ENCODE measurements around the gene SKIDA1. TPM values are rescaled to one million over a fixed set of nuclear protein-coding genes. Genes with fewer than 3 reads are reported as not detected.

Gene SKIDA1
- total RNA-seq, 4 donors from 2014 or later, result 0.53 to 3.0 (median 1.2) TPM

GRCh38 chr10:21479570-21480315 is 45.7 kb downstream of the SKIDA1 start:
- no peak overlapping the region for H3K27ac ChIP-seq
- 67% methylated on average over 6 of the region's 6 CpGs for WGBS
- H3K4me3 ChIP-seq, result no peak overlapping the region
- no peaks in the 10 kb centered on the region for H3K9me3 ChIP-seq
- TF ChIP-seq, protein P1, sequence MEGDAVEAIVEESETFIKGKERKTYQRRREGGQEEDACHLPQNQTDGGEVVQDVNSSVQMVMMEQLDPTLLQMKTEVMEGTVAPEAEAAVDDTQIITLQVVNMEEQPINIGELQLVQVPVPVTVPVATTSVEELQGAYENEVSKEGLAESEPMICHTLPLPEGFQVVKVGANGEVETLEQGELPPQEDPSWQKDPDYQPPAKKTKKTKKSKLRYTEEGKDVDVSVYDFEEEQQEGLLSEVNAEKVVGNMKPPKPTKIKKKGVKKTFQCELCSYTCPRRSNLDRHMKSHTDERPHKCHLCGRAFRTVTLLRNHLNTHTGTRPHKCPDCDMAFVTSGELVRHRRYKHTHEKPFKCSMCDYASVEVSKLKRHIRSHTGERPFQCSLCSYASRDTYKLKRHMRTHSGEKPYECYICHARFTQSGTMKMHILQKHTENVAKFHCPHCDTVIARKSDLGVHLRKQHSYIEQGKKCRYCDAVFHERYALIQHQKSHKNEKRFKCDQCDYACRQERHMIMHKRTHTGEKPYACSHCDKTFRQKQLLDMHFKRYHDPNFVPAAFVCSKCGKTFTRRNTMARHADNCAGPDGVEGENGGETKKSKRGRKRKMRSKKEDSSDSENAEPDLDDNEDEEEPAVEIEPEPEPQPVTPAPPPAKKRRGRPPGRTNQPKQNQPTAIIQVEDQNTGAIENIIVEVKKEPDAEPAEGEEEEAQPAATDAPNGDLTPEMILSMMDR (IDR thresholded peaks at IDR 0.05), result no peak
- no peak for TF ChIP-seq POLR2A (IDR thresholded peaks at IDR 0.05)
- TF ChIP-seq POLR2AphosphoS5 (IDR thresholded peaks at IDR 0.05), result no peak
- TF ChIP-seq EP300 (IDR thresholded peaks at IDR 0.05), result no peak
- H3K27me3 ChIP-seq, result no peaks in the 10 kb centered on the region
- DNase-seq (ENCODE audit: low spot score in 2 of 2), result no peak
- no peaks in the 10 kb centered on the region for H3K4me1 ChIP-seq
- no peaks in the 10 kb centered on the region for H3K36me3 ChIP-seq

GRCh38 chr10:21475393-21475792 is 50.1 kb downstream of the SKIDA1 start:
- Histone ChIP-seq H3K4me1 (no peaks in the 10 kb centered on the region), H3K36me3 (no peaks in the 10 kb centered on the region), H3K27ac (no peak overlapping the region), H3K4me3 (no peak overlapping the region), H3K9me3 (no peaks in the 10 kb centered on the region), H3K27me3 (no peaks in the 10 kb centered on the region)
- no peak for TF ChIP-seq POLR2AphosphoS5 (IDR thresholded peaks at IDR 0.05)
- TF ChIP-seq, protein P1 (IDR thresholded peaks at IDR 0.05), result no peak
- TF ChIP-seq EP300 (IDR thresholded peaks at IDR 0.05), result no peak
- TF ChIP-seq POLR2A (IDR thresholded peaks at IDR 0.05), result no peak
- 85% methylated on average over 5 of the region's 5 CpGs for WGBS
- no peak for DNase-seq (ENCODE audit: low spot score in 2 of 2)

DNA sequence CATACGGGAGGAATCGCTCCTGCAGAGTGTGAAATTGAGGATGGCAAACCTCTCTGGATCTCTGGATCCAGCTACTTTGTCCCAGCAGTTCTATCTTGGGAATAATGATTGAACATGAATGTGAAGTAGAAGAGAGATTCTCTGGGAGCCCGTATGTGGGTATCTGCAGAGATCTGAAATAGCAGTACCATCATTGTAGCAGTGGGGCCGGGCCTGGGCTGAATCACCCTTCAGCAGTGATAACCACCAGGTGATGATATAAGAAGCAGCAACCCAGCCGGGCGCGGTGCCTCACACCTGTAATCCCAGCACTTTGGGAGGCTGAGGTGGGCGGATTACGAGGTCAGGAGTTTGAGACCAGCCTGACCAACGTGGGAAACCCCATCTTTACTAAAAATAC is 51.9 kb downstream of the SKIDA1 start:
- DNase-seq (ENCODE audit: low spot score in 2 of 2), result no peak
- Histone ChIP-seq H3K4me3 (no peak overlapping the region), H3K9me3 (no peaks in the 10 kb centered on the region), H3K4me1 (no peaks in the 10 kb centered on the region), H3K36me3 (no peaks in the 10 kb centered on the region), H3K27ac (no peak overlapping the region), H3K27me3 (no peaks in the 10 kb centered on the region)
- whole genome bisulfite sequencing, result 96% methylated on average over 10 of the region's 10 CpGs
- TF ChIP-seq POLR2A (IDR thresholded peaks at IDR 0.05) (no peak), EP300 (IDR thresholded peaks at IDR 0.05) (no peak), POLR2AphosphoS5 (IDR thresholded peaks at IDR 0.05) (no peak)
- TF ChIP-seq, protein P1 (IDR thresholded peaks at IDR 0.05), result no peak

DNA sequence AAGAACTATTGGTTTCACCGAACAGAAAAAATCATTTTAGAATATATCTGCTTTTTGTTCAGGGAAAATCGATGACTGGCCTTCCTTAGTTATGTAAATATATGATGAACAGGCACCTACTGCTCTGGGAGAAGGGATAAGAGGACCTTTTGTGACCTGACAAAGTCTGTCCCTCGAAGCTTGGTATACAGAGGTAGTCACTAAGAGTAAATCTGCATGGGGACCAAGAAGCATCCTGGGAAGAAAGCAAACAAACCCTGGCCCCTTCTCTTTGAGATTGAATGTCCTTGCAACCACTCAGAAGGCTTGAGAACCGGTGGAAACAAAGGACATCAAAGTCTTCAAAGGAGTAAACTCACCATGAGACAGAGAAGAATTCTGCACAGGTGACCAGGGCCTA is 52.3 kb downstream of the SKIDA1 start:
- Histone ChIP-seq H3K4me3 (no peak overlapping the region), H3K27me3 (no peaks in the 10 kb centered on the region), H3K27ac (no peak overlapping the region), H3K4me1 (no peaks in the 10 kb centered on the region), H3K36me3 (no peaks in the 10 kb centered on the region), H3K9me3 (no peaks in the 10 kb centered on the region)
- 81% methylated on average over 4 of the region's 4 CpGs for WGBS
- DNase-seq (ENCODE audit: low spot score in 2 of 2), result no peak
- TF ChIP-seq, protein P1 (IDR thresholded peaks at IDR 0.05), result no peak
- TF ChIP-seq POLR2AphosphoS5 (IDR thresholded peaks at IDR 0.05), result no peak
- TF ChIP-seq POLR2A (IDR thresholded peaks at IDR 0.05), result no peak
- TF ChIP-seq EP300 (IDR thresholded peaks at IDR 0.05), result no peak

DNA sequence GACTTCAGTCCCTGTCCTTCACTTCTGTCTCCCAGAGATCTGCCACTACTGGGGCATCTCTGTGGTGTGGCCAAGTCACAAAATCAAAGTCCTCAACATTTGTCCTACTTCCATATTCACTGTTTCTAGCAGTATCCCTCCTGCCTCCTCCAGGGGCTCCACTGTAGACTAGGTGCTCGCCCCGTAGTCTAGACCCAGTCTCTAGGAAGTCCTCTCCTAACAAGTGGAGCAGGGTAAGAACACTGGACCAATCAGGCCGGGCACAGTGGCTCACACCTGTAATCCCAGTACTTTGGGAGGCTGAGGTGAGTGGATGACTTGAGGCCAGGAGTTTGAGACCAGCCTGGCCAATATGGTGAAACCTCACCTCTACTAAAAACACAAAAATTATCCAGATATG is 57.4 kb downstream of the SKIDA1 start:
- 90% methylated on average over 2 of the region's 3 CpGs for WGBS
- H3K4me3 ChIP-seq, result no peak overlapping the region
- H3K9me3 ChIP-seq, result no peaks in the 10 kb centered on the region
- no peaks in the 10 kb centered on the region for H3K27me3 ChIP-seq
- H3K36me3 ChIP-seq, result no peaks in the 10 kb centered on the region
- no peak for DNase-seq (ENCODE audit: low spot score in 2 of 2)
- H3K27ac ChIP-seq, result no peak overlapping the region
- TF ChIP-seq POLR2A (IDR thresholded peaks at IDR 0.05), result no peak
- TF ChIP-seq EP300 (IDR thresholded peaks at IDR 0.05), result no peak
- H3K4me1 ChIP-seq, result no peaks in the 10 kb centered on the region
